H1 (cell line): ENCODE results near the gene TADA2B. TPM values are rescaled to one million over a fixed set of nuclear protein-coding genes. Genes with fewer than 3 reads are reported as not detected.

Experiments
- CTCF ChIA-PET: fragments of 300-600 bp; sonication (Branson Sonifier 250); formaldehyde crosslinking; loops from one replicate; lab custom pipeline; 2021; ENCODE audit not compliant: partially characterized antibody; lab: Charles Lee
- POLR2A ChIA-PET: fragments of 300-600 bp; sonication (Branson Sonifier 250); formaldehyde crosslinking; loops from one replicate; lab custom pipeline; 2021; ENCODE audit warnings: inconsistent platforms; ENCODE audit not compliant: partially characterized antibody; lab: Charles Lee
- DNase-seq, 2 experiments: peaks; one replicate each; pipeline versions ENCODE4 v3.0.0 to v3.0.0-alpha.2; 2010 to 2022; ENCODE audit warnings: low spot score in 2 of 2, low read depth in 1 of 2, mixed read lengths in 1 of 2
- FAIRE-seq: peaks from 2 replicates; lab custom pipeline; 2011; peaks lifted over from hg19 to GRCh38; lab: Jason Lieb, UNC
- H2AFZ ChIP-seq: 2 replicates; pipeline ENCODE4 v1.8.1; 2012; ENCODE audit warnings: low read length, inconsistent platforms
- H2AK5ac ChIP-seq: 2 replicates; pipeline ENCODE4 v1.6.1; 2013; ENCODE audit warnings: low read depth, low read length
- H2BK120ac ChIP-seq: replicated peaks from 2 replicates; pipeline ENCODE3; 2013; ENCODE audit warnings: low read depth, low read length, inconsistent platforms
- H2BK12ac ChIP-seq: 2 replicates; pipeline ENCODE4 v1.6.1; 2013; ENCODE audit warnings: low read depth, low read length
- H2BK15ac ChIP-seq: 2 replicates; pipeline ENCODE4 v1.6.1; 2013; ENCODE audit warnings: low read length
- H2BK20ac ChIP-seq: 2 replicates; pipeline ENCODE4 v1.6.1; 2013; ENCODE audit warnings: low read length
- H2BK5ac ChIP-seq: 2 replicates; pipeline ENCODE4 v1.6.1; 2013; ENCODE audit warnings: low read depth, low read length
- H3K14ac ChIP-seq: 2 replicates; pipeline ENCODE4 v1.6.1; 2013; ENCODE audit warnings: inconsistent platforms; ENCODE audit not compliant: insufficient read length
- H3K18ac ChIP-seq: 2 replicates; pipeline ENCODE4 v1.6.1; 2013; ENCODE audit warnings: low read length; ENCODE audit errors: extremely low read depth
- H3K23ac ChIP-seq: 2 replicates; pipeline ENCODE4 v1.6.1; 2013; ENCODE audit warnings: inconsistent platforms; ENCODE audit not compliant: insufficient read length
- H3K23me2 ChIP-seq: 2 replicates; pipeline ENCODE4 v1.6.1; 2013; ENCODE audit warnings: low read depth, low read length
- H3K27ac ChIP-seq: 2 replicates; pipeline ENCODE4 v1.6.1; 2011; ENCODE audit warnings: low read depth, low read length, inconsistent platforms
- H3K27me3 ChIP-seq, 4 experiments: replicated peaks in 1 of 4; 1 replicate in 1 of 4; 2 replicates in 3 of 4; pipeline versions ENCODE4 v1.6.1 to v1.8.1; 2011 to 2013; ENCODE audit warnings: low read length in 3 of 4, mild to moderate bottlenecking in 3 of 4, inconsistent platforms in 2 of 4, mixed read lengths in 2 of 4, moderate library complexity in 1 of 4; ENCODE audit not compliant: control insufficient read depth in 3 of 4, insufficient read depth in 3 of 4; ENCODE audit errors: extremely low read depth in 1 of 4
- H3K36me3 ChIP-seq, 4 experiments: 2 replicates each; pipeline versions ENCODE4 v1.6.1 to v1.8.1; 2011 to 2013; ENCODE audit warnings: mild to moderate bottlenecking in 4 of 4, low read length in 3 of 4, moderate library complexity in 2 of 4, control low read depth in 1 of 4, inconsistent platforms in 1 of 4; ENCODE audit not compliant: insufficient read depth in 4 of 4, control insufficient read depth in 2 of 4
- H3K4ac ChIP-seq: replicated peaks from 2 replicates; pipeline ENCODE3; 2013; ENCODE audit warnings: low read length, low read depth, mixed read lengths, inconsistent platforms; ENCODE audit not compliant: insufficient read length
- H3K4me1 ChIP-seq, 4 experiments: replicated peaks in 1 of 4; 1 replicate in 1 of 4; 2 replicates in 3 of 4; pipeline versions ENCODE4 v1.6.1 to v1.8.1; 2011 to 2013; ENCODE audit warnings: low read length in 3 of 4, inconsistent platforms in 2 of 4, mixed read lengths in 1 of 4; ENCODE audit not compliant: insufficient read depth in 4 of 4, control insufficient read depth in 3 of 4
- H3K4me2 ChIP-seq, 2 experiments: 2 replicates each; pipeline versions ENCODE4 v1.6.1 to v1.8.1; 2011 to 2013; ENCODE audit warnings: low read depth in 2 of 2, low read length in 2 of 2, control low read depth in 1 of 2, inconsistent platforms in 1 of 2, mild to moderate bottlenecking in 1 of 2; ENCODE audit not compliant: insufficient read depth in 1 of 2
- H3K4me3 ChIP-seq, 4 experiments: fragments of 200-600, 300-600 bp in 1 of 4; sonication (generic), shearing (Covaris generic), sonication (Bioruptor Twin) in 1 of 4; 2 replicates each; pipeline versions ENCODE4 v1.5.1 to v1.8.1; 2011 to 2016; ENCODE audit warnings: low read length in 4 of 4, low read depth in 3 of 4, control low read depth in 2 of 4, inconsistent platforms in 2 of 4, mild to moderate bottlenecking in 2 of 4, mixed read lengths in 1 of 4, moderate library complexity in 1 of 4; ENCODE audit not compliant: insufficient read depth in 2 of 4; ENCODE audit errors: extremely low read depth in 1 of 4
- H3K56ac ChIP-seq: replicated peaks from 2 replicates; pipeline ENCODE3; 2013; ENCODE audit warnings: low read depth, mild to moderate bottlenecking, mixed read lengths, low read length, inconsistent platforms; ENCODE audit not compliant: insufficient read length
- H3K79me1 ChIP-seq: 2 replicates; pipeline ENCODE4 v1.6.1; 2013; ENCODE audit warnings: low read depth, low read length, control low read depth
- H3K79me2 ChIP-seq, 2 experiments: 2 replicates each; pipeline versions ENCODE4 v1.6.1 to v1.8.1; 2012 to 2013; ENCODE audit warnings: low read length in 2 of 2, mild to moderate bottlenecking in 2 of 2, inconsistent platforms in 1 of 2; ENCODE audit not compliant: insufficient read depth in 2 of 2, control insufficient read depth in 1 of 2
- H3K9ac ChIP-seq, 4 experiments: replicated peaks in 1 of 4; 1 replicate in 1 of 4; 2 replicates in 3 of 4; pipeline versions ENCODE4 v1.6.1 to v1.8.1; 2011 to 2013; ENCODE audit warnings: low read depth in 3 of 4, low read length in 3 of 4, control low read depth in 2 of 4, mild to moderate bottlenecking in 2 of 4, moderate library complexity in 2 of 4, inconsistent platforms in 1 of 4; ENCODE audit errors: extremely low read depth in 1 of 4
- H3K9me3 ChIP-seq, 2 experiments: 2 replicates each; pipeline versions ENCODE4 v1.6.1 to v1.8.1; 2012 to 2013; ENCODE audit warnings: mild to moderate bottlenecking in 2 of 2, moderate library complexity in 2 of 2, control low read depth in 1 of 2, inconsistent platforms in 1 of 2, low read depth in 1 of 2, low read length in 1 of 2, mixed read lengths in 1 of 2; ENCODE audit not compliant: insufficient read depth in 2 of 2
- H4K20me1 ChIP-seq, 2 experiments: replicated peaks in 1 of 2; 2 replicates each; pipeline versions ENCODE3 to v1.8.1; 2011 to 2013; ENCODE audit warnings: inconsistent platforms in 2 of 2, low read length in 2 of 2, mild to moderate bottlenecking in 1 of 2; ENCODE audit not compliant: insufficient read depth in 2 of 2, control insufficient read depth in 1 of 2
- H4K5ac ChIP-seq: 2 replicates; pipeline ENCODE4 v1.6.1; 2013; ENCODE audit warnings: low read length, low read depth, mixed read lengths, inconsistent platforms; ENCODE audit not compliant: insufficient read length
- H4K8ac ChIP-seq: 2 replicates; pipeline ENCODE4 v1.8.0; 2013; ENCODE audit warnings: mild to moderate bottlenecking, moderate library complexity, low read length, inconsistent platforms; ENCODE audit not compliant: insufficient read depth; ENCODE audit errors: extremely low read depth
- H4K91ac ChIP-seq: replicated peaks from 2 replicates; pipeline ENCODE3; 2013; ENCODE audit warnings: low read length, mixed read lengths, inconsistent platforms; ENCODE audit not compliant: insufficient read length
- BRCA1 ChIP-seq: IDR thresholded peaks from 2 replicates; pipeline ENCODE4 v1.6.1; 2012; ENCODE audit warnings: low read depth, low read length, improper control_type of control experiment
- CTBP2 ChIP-seq: IDR thresholded peaks from 2 replicates; pipeline ENCODE4 v1.7.0; 2011; ENCODE audit warnings: borderline replicate concordance, mild to moderate bottlenecking, moderate library complexity, mixed read lengths, low read length; ENCODE audit not compliant: insufficient read depth, insufficient read length
- EZH2 ChIP-seq: fragments of 200-600 bp; sonication (generic); IDR thresholded peaks from 2 replicates; pipeline ENCODE4 v1.7.1; 2012; ENCODE audit warnings: low read depth, mild to moderate bottlenecking, moderate library complexity, low read length, inconsistent platforms; ENCODE audit not compliant: severe bottlenecking
- HDAC2 ChIP-seq, 2 experiments: fragments of 300-600 bp in 1 of 2; sonication (generic) in 1 of 2; IDR thresholded peaks; 2 replicates each; pipeline ENCODE4 v1.6.1; 2011 to 2012; ENCODE audit warnings: low read depth in 2 of 2, low read length in 2 of 2, mild to moderate bottlenecking in 2 of 2, moderate library complexity in 2 of 2, borderline replicate concordance in 1 of 2, inconsistent platforms in 1 of 2
- JUND ChIP-seq: IDR thresholded peaks from 2 replicates; pipeline ENCODE4 v1.6.1; 2011; ENCODE audit warnings: mild to moderate bottlenecking, improper control_type of control experiment, low read length
- KDM4A ChIP-seq: IDR thresholded peaks from one replicate; pipeline ENCODE4 v1.7.1; 2012; ENCODE audit warnings: low read depth, mild to moderate bottlenecking, moderate library complexity, low read length, inconsistent platforms; ENCODE audit not compliant: severe bottlenecking
- PHF8 ChIP-seq: fragments of 200-600 bp; sonication (generic); conservative IDR thresholded peaks from 2 replicates; pipeline ENCODE4 v1.7.1; 2012; ENCODE audit warnings: low read depth, mild to moderate bottlenecking, inconsistent platforms, low read length, moderate library complexity
- RBBP5 ChIP-seq: IDR thresholded peaks from 2 replicates; pipeline ENCODE4 v1.7.1; 2012; ENCODE audit warnings: low read depth, mild to moderate bottlenecking, inconsistent platforms, low read length, moderate library complexity, borderline replicate concordance
- RFX5 ChIP-seq: IDR thresholded peaks from 2 replicates; pipeline ENCODE4 v1.6.1; 2011; ENCODE audit warnings: low read depth, low read length, improper control_type of control experiment, borderline replicate concordance
- SIRT6 ChIP-seq: IDR thresholded peaks from one replicate; pipeline ENCODE4 v1.7.1; 2012; ENCODE audit warnings: low read length, inconsistent platforms
- SRF ChIP-seq: IDR thresholded peaks from 2 replicates; pipeline ENCODE4 v1.6.1; 2011; ENCODE audit warnings: mild to moderate bottlenecking, low read depth, low read length, moderate library complexity
- WGBS, 2 experiments: shearing (Covaris generic) in 1 of 2; methylation state at CpG; one replicate each; pipeline versions ENCODE4 v1.1.6 to v1.1.7; 2013 to 2015; ENCODE audit warnings: low lambda C conversion rate in 2 of 2, mixed read lengths in 2 of 2, inconsistent platforms in 1 of 2, low coverage in 1 of 2, missing lambda C conversion rate in 1 of 2; ENCODE audit not compliant: insufficient replicate concordance in 2 of 2, insufficient coverage in 1 of 2, insufficient read length in 1 of 2; ENCODE audit errors: extremely low coverage in 1 of 2, missing lambda C conversion rate in 1 of 2; 5-methylcytosine and 5-hydroxymethylcytosine counted together
- polyA plus RNA-seq, 7 experiments: library from polyadenylated mRNA; depleted of rRNA in 3 of 7; stranded (reverse) in 5 of 7; unstranded in 2 of 7; fragments of >200 nt in 5 of 7; fragments of 200-250 nt in 2 of 7; gene quantifications; 1 replicate in 5 of 7; 2 replicates in 1 of 7; 4 replicates in 1 of 7; pipeline versions ENCODE4 v1.2.1 to v1.2.3, GENCODE V29; 2011 to 2013; ENCODE audit warnings: missing spikeins in 2 of 7, mixed read lengths in 2 of 7
- total RNA-seq: library from RNA; stranded (reverse); fragmentation: NEBNext Ultra II Directional; extraction: Animal tissue kit (Norgen Biotek cat#: 25700); gene quantifications from 2 replicates; pipeline ENCODE4 v1.2.1, GENCODE V29; 2021

The TADA2B gene
- total and polyA plus RNA-seq, 2 of the 8 experiments (the other 6 are each of a cell fraction or from before 2014, with no cell fraction given), result 5.7 to 12.1 TPM

DNA sequence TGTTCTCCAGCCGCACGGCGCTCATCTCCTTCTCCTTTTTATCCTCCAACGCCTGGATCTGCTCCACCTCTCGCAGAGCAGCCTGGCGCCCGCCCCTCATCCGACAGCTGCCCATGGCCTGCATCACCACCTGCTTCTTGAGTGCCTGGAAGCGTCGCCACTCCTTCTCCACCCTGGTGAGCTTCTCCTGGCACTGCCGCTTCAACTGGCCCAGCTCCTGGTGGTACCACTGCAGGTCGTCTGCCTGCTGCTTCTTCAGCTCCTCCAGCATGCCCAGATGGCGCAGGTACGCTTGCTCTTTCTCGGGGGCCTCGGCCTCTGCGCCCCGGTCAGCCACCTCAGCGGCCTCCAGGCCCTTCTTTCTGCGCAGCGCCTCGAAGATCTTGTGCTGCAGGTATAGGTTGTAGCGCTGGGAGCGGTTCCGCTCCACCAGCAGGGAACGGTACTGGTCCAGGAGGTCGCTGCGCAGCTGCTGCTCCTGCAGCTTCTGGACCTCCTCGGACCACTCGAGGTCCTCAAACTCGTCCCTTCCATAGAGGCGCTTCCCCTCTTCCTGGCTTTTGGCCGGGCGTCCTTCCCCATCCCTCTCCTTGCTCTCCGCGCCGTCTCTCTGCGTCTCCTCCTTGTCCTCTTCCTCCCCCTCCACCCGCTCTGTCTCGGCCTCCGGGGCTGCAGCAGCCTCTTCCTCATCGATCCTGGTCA, 1.2 kb upstream of the TADA2B start:
- Histone ChIP-seq H4K8ac (peak overlapping the region; percentile 72), H4K20me1 (peaks cover 3 to 25% of the 10 kb centered on the region in 2 experiments), H4K91ac (no peak overlapping the region), H3K27ac (no peak overlapping the region), H3K4me1 (peaks cover 0 to 14% (median 8%) of the 10 kb centered on the region in 4 experiments; a peak in 5 of 7 replicates), H3K79me1 (peaks cover 24% of the 10 kb centered on the region), H3K23ac (no peak overlapping the region), H3K18ac (no peak overlapping the region), H2BK5ac (no peak overlapping the region), H2BK20ac (no peak overlapping the region), H3K4ac (no peak overlapping the region), H3K56ac (no peak overlapping the region), H3K9ac (no peak overlapping the region), H2AFZ (no peak overlapping the region), H3K79me2 (peaks cover 3 to 32% of the 10 kb centered on the region in 2 experiments; a peak in 3 of 4 replicates), H3K23me2 (peaks cover 13% of the 10 kb centered on the region; the same call in 1 of the 2 replicates), H2BK120ac (no peak overlapping the region), H3K36me3 (no peaks in the 10 kb centered on the region), H3K27me3 (peaks cover 11 to 29% (median 20%) of the 10 kb centered on the region in 4 experiments), H3K4me3 (peak overlapping the region; percentile 27 to 78 (median 66)), H3K14ac (no peak overlapping the region), H4K5ac (no peak overlapping the region), H3K4me2 (peak overlapping the region; percentile 71 to 98), H2BK12ac (no peak overlapping the region), H2AK5ac (no peak overlapping the region), H3K9me3 (no peaks in the 10 kb centered on the region), H2BK15ac (no peak overlapping the region)
- DNase-seq (no peak), FAIRE-seq (no peak)
- WGBS, 2 experiments, result 42% methylated on average over 36 of the region's 42 CpGs; no CpG with 5 or more reads in 1 of the 2 experiments
- ChIA-PET POLR2A (interaction anchor here (0.9 to 1.3 kb wide), 2 partner anchors 12 to 157 kb away, joined by 3 read pairs; no protein-coding TSS in a partner anchor), CTCF (interaction anchor here (0.6 to 9.7 kb wide), 13 partner anchors 7 to 135 kb away, joined by 3 to 108 read pairs (median 4); partner anchors contain the start of gene GRPEL1)
- TF ChIP-seq SRF, result no peak
- TF ChIP-seq EZH2, result peak; percentile 60
- no peak for TF ChIP-seq SIRT6
- no peak for TF ChIP-seq PHF8
- TF ChIP-seq BRCA1, result no peak
- TF ChIP-seq RBBP5, result no peak
- no peak for TF ChIP-seq JUND
- 0 out of 4 replicates have a peak, but pooled peaks of 1 of the 2 experiments have one; percentile 18 for TF ChIP-seq HDAC2 (IDR thresholded peaks at IDR 0.05; ENCODE audit: borderline replicate concordance in 1 of 2, low read depth in 2 of 2, low read length in 2 of 2)
- peak; percentile 58 for TF ChIP-seq KDM4A
- TF ChIP-seq RFX5, result no peak
- no peak for TF ChIP-seq CTBP2
